Measurements from ENCODE around the gene PMM2. TPM values are rescaled to one million over a fixed set of nuclear protein-coding genes. Genes with fewer than 3 reads are reported as not detected.

Gene PMM2
- polyA plus RNA-seq, 1 donor (not counting 4 experiments of a cell fraction or from before 2014, with no cell fraction given) = 38.6 TPM

DNA sequence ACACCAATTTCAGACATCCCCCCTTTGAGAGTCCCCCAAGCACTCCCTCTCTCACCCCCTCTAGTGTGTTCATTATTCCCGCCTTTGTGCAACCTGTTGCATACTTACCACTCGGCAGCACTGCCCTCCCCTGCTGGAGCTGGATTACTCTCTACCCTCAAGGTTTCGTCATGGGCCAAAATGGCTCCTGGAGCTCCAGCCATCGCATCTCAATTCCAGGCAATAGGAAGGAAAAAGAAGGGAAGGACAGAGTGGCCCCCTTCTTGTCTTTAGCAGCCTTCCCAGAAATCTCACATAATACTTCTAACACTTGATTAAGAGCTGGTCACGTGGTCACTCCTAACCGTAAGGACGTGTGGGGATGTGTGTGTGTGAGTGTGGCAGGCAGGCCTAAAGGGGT, 20.4 kb upstream of the PMM2 start:
- Histone ChIP-seq H3K9ac (ENCODE audit: control insufficient read depth, extremely low read depth, insufficient read depth, low read length) (no peak overlapping the region), H3K36me3 (ENCODE audit: control insufficient read depth in 2 of 2, extremely low read depth in 1 of 2, insufficient read depth in 2 of 2, low read length in 2 of 2) (peaks cover 4 to 5% of the 10 kb centered on the region in 2 experiments), H3K4me3 (ENCODE audit: control insufficient read depth in 2 of 3, extremely low read depth in 1 of 3, insufficient read depth in 2 of 3, low read depth in 1 of 3, low read length in 3 of 3) (no peak overlapping the region), H3K9me1 (ENCODE audit: control insufficient read depth, extremely low read depth, insufficient read depth, low read length) (no peaks in the 10 kb centered on the region), H3K27me3 (ENCODE audit: control insufficient read depth, extremely low read depth, insufficient read depth, low read length) (no peaks in the 10 kb centered on the region), H3K4me1 (ENCODE audit: control insufficient read depth, extremely low read depth, insufficient read depth, low read length) (peaks cover 6% of the 10 kb centered on the region), H3K79me2 (ENCODE audit: control insufficient read depth, insufficient read depth, low read length) (no peaks in the 10 kb centered on the region), H3K9me3 (ENCODE audit: control insufficient read depth, low read depth, low read length) (no peaks in the 10 kb centered on the region), H4K20me1 (ENCODE audit: control insufficient read depth, extremely low read depth, insufficient read depth, low read length) (no peaks in the 10 kb centered on the region), H3K27ac (ENCODE audit: control insufficient read depth, insufficient read depth, low read length) (no peak overlapping the region), H3K4me2 (ENCODE audit: control insufficient read depth, extremely low read depth, insufficient read depth, low read depth, low read length) (no peak overlapping the region), H2AFZ (ENCODE audit: control insufficient read depth, low read length) (no peak overlapping the region)
- TF ChIP-seq EZH2 (IDR thresholded peaks at IDR 0.05; ENCODE audit: low read length) = no peak
- TF ChIP-seq, protein P1, sequence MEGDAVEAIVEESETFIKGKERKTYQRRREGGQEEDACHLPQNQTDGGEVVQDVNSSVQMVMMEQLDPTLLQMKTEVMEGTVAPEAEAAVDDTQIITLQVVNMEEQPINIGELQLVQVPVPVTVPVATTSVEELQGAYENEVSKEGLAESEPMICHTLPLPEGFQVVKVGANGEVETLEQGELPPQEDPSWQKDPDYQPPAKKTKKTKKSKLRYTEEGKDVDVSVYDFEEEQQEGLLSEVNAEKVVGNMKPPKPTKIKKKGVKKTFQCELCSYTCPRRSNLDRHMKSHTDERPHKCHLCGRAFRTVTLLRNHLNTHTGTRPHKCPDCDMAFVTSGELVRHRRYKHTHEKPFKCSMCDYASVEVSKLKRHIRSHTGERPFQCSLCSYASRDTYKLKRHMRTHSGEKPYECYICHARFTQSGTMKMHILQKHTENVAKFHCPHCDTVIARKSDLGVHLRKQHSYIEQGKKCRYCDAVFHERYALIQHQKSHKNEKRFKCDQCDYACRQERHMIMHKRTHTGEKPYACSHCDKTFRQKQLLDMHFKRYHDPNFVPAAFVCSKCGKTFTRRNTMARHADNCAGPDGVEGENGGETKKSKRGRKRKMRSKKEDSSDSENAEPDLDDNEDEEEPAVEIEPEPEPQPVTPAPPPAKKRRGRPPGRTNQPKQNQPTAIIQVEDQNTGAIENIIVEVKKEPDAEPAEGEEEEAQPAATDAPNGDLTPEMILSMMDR (optimal IDR thresholded peaks at IDR 0.05 in 1 of 3, IDR thresholded peaks at IDR 0.05 in 1 of 3, conservative IDR thresholded peaks at IDR 0.05 in 1 of 3; ENCODE audit: extremely low read depth in 1 of 3, insufficient read depth in 2 of 3, low read length in 3 of 3) = no peak
- dilution Hi-C loops (cut with MboI; ENCODE audit: extremely low pct_ligation_motif_present, low sequenced_read_pairs) = no loop called here
- no peak for DNase-seq (ENCODE audit: low read depth, low spot score)
- FAIRE-seq = no peak

DNA sequence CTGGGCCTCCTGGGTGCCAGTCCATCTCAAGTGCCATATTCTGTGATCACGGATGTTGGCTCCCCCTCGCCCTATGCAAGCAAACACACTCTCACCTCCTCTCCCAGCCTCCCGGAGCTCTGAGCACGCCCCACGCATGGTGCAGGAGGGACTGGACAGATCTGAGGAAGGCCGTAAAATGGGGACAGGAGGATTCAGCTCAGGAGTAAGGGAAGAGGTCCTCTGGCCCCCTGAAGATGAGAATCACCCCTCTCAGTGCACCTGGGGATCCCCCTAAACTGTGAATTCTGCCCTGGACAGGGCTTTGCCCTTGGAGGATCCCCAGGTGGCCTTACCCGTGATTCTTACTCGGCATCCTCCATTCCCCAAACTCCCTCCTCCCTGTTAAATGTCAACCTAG, 15.8 kb upstream of the PMM2 start:
- FAIRE-seq (no peak), DNase-seq (ENCODE audit: low read depth, low spot score) (no peak)
- no peak overlapping the region for H3K9ac ChIP-seq (ENCODE audit: control insufficient read depth, extremely low read depth, insufficient read depth, low read length)
- dilution Hi-C loops (cut with MboI; ENCODE audit: extremely low pct_ligation_motif_present, low sequenced_read_pairs) = no loop called here
- H4K20me1 ChIP-seq (ENCODE audit: control insufficient read depth, extremely low read depth, insufficient read depth, low read length) = no peaks in the 10 kb centered on the region
- H3K9me1 ChIP-seq (ENCODE audit: control insufficient read depth, extremely low read depth, insufficient read depth, low read length) = no peaks in the 10 kb centered on the region
- peaks cover 0 to 5% of the 10 kb centered on the region in 2 experiments for H3K36me3 ChIP-seq (ENCODE audit: control insufficient read depth in 2 of 2, extremely low read depth in 1 of 2, insufficient read depth in 2 of 2, low read length in 2 of 2)
- no peak overlapping the region for H3K27ac ChIP-seq (ENCODE audit: control insufficient read depth, insufficient read depth, low read length)
- H3K4me2 ChIP-seq (ENCODE audit: control insufficient read depth, extremely low read depth, insufficient read depth, low read depth, low read length) = no peak overlapping the region
- H2AFZ ChIP-seq (ENCODE audit: control insufficient read depth, low read length) = no peak overlapping the region
- no peaks in the 10 kb centered on the region for H3K79me2 ChIP-seq (ENCODE audit: control insufficient read depth, insufficient read depth, low read length)
- no peaks in the 10 kb centered on the region for H3K27me3 ChIP-seq (ENCODE audit: control insufficient read depth, extremely low read depth, insufficient read depth, low read length)
- TF ChIP-seq EZH2 (IDR thresholded peaks at IDR 0.05; ENCODE audit: low read length) = no peak
- TF ChIP-seq, protein P1 (optimal IDR thresholded peaks at IDR 0.05 in 1 of 3, IDR thresholded peaks at IDR 0.05 in 1 of 3, conservative IDR thresholded peaks at IDR 0.05 in 1 of 3; ENCODE audit: extremely low read depth in 1 of 3, insufficient read depth in 2 of 3, low read length in 3 of 3) = no peak
- H3K4me1 ChIP-seq (ENCODE audit: control insufficient read depth, extremely low read depth, insufficient read depth, low read length) = no peaks in the 10 kb centered on the region
- no peak overlapping the region for H3K4me3 ChIP-seq (ENCODE audit: control insufficient read depth in 2 of 3, extremely low read depth in 1 of 3, insufficient read depth in 2 of 3, low read depth in 1 of 3, low read length in 3 of 3)
- H3K9me3 ChIP-seq (ENCODE audit: control insufficient read depth, low read depth, low read length) = no peaks in the 10 kb centered on the region

Data from keratinocyte (primary cell).